ENCODE data around the gene OSBPL5.
"Not testable (repeated sequence)": the region's sequence is repeated elsewhere in the genome, so short reads cannot be mapped to it uniquely, and the experiment has no call there.

Gene OSBPL5

DNA sequence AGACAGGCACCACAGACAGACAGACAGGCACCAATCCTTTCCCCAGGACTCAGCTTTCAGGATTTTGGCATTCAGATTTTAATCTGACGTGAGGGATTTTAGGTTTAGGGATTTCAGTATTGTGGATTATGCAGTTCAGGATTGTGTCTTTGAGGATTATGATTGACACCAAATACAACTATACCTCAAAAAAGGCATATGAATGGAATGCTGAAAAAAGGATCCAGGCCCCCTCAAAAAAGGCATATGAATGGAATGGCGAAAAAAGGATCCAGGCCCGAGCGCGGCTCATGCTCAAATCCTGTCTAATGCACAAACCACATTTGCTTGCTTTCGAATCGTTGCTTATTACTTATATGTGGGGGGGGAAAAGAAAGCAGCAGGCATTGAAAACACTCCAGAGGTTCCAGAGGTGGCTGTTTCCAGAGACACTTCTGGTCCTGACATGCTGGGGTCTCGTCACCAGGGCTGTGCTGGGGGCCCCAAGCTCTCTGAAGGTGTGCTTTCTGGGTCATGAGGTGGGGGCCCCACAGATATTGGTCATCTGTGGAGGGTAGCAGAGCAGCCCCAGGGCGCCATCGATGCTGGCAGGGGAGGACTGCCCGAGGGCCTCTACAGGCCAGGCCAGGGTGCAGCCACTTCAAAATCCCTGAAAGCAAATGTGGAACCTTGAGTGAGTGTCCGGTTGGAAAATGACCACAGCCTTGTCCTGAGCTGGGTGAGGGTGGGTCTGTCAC, 16.8 kb upstream of the OSBPL5 start:
- no peak for DNase-seq

DNA sequence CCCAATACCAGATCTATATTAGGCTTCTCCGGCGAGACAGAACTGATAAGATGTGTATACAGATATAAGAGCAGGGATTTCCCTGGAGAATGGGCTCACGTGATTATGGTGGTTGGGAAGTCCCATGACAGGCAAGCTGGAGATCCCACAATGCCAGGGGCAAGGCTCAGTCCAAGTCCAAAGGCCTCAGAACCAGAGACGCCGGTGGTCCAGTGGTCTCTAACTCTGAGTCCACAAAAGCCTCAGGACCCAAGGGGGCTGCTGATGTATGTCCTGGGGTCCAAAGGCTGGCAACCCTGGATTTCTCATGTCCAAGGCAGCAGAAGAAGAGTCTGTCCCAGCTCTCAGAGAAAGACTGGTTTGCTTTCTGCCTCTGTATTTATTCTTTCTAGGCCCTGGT, 15.8 kb upstream of the OSBPL5 start:
- DNase-seq = no peak

DNA sequence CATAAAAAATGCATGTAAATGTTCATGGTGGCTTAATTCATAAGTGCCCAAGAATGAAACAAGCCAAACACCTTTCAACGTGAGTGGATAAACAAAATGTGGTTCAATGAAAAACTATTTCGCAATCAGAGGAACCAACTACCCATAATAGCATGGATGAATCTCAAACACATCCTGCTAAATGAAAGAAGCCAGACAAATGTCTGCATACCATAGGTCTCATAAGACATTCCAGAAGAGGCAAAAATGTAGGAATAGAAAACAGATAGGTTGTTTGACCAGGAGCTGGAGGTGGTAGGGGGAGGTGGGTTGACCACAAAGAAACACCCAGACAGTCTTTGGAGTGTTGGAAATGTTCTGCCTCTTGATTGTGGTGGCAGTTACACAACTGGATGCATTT, 13.2 kb upstream of the OSBPL5 start:
- peak; percentile 75 for DNase-seq

DNA sequence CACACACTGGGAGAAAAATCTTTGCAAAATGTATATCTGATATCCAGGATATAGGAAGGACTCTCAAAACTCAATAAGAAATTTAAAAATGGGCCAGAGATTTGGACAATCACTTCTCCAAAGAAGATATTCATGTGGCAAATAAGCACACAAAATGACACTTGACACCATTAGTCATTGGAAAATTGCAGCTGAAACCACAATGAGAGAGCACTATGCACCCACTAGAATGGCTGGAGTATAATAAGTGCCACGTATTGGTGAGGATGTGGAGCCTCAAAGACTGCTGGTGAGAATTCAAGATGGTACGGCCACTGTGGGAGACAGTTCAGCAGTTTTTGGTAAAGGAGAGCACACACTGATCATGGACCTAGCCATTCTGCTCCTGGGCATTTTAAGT, 12.8 kb upstream of the OSBPL5 start:
- DNase-seq = peak; percentile 42

DNA sequence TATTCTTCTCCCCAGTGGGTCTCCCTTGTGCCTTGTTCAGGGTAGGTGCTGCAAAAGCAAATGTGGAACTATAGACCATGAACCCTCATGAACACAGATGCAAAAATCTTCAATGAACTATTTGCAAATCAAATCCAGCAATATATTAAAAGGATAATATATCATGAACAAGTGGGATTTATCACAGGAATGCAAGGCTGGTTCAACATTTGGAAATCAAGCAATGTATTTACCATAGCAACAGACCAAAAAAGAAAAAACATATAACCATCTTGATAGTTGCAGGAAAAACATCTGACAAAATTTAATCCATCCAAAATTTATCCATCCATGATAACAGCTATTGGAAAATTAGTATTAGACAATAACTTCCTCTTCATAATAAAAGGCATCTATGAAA, 11.4 kb upstream of the OSBPL5 start:
- DNase-seq = no peak

DNA sequence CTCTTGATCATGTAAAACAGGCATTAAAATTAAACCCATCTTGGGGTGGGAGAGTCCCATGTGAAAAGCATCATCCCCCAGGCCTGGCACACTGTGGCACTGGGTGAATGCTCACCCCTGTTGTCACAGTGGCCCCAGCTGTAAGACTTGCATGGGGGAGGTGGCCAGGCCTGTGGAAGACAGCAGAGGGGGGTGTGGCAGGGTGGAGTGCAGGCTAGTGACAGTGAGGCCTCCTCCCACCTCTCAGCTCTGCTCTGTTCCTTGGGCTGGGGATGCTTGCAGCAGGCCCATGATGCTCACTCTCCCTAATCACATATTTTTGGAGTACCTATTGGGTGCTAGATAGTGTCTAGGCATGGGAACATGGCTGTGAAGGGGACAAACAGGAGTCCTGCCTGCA, 10.1 kb upstream of the OSBPL5 start:
- DNase-seq = no peak

DNA sequence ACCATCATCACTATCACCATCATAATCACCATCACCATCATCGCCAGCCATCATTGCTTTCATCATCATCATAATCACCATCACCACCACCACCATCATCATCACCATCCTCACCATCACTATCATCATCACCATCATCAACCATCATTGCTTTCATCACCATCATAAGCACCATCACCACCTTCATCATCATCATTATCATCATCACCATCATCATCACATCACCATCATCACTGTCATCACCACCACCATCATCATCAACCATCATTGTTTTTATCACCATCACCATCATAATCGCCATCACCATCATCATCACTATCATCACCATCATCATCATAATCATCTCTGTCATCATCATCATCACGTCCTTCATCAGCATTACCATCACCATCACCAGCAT, 9.3 kb upstream of the OSBPL5 start:
- no peak for DNase-seq

DNA sequence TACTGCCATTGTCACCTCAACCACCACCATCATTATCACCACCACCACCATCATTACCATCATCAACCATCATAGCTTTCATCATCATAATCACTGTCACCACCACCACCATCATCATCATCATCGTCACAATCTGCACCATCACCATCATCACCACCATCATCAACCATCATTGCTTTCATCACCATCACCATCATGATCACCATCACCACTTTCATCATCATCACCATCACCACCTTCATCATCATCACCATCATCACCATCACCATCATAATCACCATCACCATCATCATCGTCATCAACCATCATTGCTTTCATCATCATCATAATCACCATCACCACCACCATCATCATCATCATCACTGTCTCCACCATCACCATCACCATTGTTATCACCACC, 8.7 kb upstream of the OSBPL5 start:
- no peak for DNase-seq

DNA sequence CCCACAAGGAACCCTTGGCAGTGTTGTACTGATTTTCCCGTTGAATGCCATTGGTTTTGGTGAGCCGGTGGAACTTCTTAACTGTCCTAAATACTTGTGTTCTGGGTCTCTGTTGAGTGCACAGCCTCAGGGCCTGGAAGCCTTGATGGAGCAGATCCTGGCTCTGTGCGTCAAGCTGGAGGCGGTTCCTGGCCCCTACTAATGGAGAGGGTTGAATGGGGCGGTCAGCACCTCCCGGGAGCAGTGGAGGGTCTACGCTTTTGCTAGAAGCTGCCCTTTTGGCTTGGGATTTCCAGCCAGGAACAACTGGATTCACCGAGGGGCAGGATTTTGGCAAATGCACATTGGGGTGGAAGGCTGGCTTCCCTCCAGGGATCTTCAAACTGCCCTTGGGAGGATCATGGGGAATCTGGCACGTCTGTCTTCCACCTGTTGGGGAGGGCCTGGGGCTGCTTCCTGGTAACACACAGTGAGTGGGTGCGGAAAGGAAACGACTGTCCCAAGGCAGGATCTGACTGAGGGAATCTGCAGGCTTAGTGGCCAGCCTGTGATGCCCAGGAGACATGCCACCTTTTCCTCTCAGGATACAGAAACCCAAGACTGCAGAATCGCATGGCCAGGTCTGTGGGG, 6.9 kb upstream of the OSBPL5 start:
- DNase-seq = no peak

DNA sequence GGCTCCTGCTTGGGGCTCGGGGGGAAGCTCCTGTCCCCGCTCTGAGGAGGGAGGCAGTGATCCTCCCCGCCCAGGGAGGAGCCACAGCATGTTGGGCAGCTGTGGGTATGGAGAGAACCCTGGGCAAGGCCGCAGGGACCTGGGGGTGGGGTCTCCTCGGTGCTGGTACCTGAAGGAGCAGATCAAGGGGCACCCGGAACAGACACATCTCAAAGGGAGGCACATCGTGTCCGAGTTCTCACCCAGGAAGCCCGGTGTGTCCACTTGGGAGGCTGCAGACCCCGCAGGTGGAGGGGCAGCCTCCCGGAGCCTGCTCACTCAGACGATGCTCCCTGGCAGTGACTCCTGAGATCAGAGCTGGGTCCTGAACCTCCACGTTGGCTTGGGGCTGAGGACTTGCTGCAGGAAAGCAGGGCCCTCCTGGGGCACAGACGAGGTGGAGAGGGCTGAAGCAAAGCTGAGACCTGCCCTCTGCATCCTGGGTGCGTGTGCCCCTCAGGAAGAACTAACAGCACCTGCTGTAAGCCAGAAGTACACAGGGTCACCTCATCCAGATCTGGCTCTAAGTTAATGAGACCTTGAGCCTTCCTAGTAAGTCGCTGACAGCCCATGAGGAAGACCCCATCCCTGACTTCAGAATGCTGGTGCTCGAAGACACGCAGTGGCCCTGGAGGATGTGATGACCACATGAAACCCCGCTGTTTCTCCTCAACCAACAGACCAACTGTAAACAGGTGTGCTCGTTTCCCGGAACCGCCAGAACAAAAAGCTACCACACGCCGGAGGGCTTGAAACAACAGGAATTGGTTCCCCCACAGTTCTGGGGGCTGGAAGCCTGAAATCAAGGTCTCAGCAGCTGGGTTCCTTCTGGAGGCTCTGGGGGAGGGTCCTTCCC, 5.9 kb upstream of the OSBPL5 start:
- DNase-seq = no peak

DNA sequence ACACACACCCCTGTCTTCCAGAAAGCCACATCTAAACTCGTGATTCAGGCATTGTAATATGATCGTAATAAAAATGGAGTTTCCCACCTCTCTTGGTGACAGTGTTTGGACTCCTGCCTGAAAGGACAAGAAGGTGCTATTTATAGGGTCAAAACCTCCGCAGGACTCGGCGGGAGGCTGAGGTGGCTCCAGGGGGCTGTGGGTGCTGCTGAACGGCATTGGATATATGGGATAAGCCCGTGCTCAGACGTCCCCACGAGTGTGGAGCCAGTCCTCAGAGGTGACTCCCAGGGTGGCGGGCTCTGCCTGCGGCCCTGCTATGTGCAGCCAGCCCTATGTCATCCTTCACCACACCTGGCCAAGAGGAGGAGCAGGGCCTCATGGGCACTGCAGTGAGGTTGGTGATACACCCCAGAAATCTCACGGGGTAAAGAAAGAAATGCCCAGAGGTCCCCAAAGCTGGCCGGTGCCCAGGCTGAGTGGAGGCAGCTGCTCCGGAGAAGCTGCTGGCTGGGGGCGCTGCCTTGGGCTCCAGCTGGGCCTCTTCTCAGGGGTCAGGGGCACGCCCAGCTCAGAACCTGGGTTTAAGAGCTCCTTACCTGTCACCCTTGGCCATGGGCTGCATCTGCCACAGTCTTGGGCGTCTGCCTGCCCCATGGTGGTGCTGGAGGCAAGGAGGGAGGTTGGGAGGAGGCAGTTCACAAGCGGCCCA, 5.1 kb upstream of the OSBPL5 start:
- peak; percentile 59 for DNase-seq

DNA sequence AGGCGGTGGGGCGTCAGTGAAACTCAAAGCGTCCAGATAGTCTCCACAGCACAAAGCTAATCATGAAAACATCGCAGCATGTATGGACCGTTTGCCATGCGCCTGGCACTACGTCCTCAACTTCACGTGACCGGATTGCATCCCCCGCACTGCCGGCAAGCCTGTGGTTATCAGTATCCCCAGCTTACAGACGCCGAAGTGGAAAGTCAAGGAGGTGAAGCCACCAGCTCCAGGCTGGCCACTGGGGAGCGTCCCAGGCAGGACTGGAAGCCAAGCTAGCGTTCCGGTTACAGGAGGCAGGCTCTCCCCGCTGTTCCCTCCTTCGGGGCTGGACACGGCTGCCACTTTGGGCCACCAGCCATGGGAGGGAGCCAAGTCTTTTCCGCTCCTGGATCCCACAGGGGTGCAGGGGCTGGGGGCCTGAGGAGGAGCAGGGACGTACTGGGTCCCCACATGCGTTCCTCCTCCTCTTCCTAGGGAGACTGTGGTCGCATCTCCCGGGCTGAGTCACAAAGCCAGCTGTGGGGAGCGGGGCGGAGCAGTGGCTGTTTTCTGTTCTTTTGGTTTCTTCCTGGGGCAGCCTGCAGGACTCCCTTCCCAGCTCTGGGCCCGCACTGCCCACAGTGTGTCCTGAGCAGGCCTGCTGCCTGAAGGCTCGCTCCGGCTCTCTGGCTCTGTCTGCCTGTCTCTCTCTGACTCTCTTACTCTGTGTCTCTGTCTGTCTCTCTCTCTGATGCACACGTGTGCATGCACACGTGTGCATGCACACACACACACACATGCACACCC, 4.3 kb upstream of the OSBPL5 start:
- peak; percentile 68 for DNase-seq

DNA sequence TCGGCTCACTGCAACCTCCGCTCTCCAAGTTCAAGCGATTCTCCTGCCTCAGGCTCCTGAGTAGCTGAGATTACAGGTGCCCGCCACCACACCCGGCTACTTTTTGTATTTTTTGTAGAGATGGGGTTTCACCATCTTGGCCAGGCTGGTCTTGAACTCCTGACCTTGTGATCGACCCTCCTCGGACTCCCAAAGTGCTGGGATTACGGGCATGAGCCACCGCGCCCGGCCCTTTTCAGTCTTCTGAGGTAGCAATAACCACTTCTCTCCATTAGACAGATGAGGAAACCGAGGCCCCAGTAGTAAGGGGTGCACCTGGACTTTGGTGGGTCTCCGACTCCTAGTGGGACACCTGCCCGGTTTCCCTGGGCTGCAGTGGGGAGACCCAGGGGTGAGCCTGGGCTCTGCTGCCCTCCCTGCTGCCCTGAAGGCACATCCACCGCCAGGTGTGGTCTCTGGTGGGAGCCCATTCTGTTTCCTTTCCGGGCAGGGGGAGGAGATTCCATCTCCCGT, 3.7 kb upstream of the OSBPL5 start:
- not testable (repeated sequence) for DNase-seq

DNA sequence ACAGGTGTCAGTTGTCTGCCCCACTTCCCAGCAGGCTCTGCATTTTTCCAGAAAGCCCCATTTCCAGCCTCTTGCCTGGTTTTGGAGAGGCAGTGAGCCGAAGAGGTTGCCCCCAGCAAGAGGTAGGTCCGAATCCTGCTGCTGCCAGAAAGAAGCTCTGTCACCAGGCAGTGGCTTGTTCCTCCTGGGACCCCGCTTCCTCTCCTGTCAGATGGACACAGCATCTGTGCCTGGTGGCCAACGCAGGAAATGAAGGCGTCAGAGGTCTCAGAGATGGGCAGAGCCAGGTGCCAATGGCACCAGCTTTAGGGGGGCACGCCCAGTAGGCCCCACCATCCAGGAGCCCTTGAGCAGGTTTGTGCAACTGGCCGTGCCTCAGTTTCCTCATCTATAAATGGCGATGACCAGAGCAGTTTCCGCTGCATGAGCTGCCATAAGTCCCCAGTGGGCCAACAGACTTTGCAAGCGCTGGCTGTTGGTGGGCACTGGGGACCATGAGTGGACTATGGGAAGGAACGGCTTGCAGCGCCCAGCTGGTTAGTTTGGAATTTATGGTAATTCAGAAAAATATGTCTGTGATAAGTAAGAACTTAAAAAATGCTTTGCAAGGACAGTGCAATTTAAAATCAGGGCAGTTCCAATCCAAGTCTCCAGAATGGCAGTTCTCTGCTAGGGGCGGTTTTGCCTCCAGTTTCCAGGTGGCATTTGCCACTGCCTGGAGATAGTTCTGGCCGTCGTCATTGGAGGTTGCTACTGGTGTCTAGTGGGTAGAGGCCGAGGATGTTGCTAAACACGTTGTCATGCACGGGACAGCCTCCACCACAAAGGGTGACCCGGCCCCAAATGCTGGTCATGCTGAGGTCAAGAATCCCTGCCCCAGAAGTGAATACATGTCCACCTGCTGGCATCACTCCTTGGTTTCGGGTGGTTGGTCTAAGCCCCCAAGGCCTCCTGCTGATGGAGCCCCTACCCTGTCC, 2.3 kb upstream of the OSBPL5 start:
- DNase-seq = no peak

DNA sequence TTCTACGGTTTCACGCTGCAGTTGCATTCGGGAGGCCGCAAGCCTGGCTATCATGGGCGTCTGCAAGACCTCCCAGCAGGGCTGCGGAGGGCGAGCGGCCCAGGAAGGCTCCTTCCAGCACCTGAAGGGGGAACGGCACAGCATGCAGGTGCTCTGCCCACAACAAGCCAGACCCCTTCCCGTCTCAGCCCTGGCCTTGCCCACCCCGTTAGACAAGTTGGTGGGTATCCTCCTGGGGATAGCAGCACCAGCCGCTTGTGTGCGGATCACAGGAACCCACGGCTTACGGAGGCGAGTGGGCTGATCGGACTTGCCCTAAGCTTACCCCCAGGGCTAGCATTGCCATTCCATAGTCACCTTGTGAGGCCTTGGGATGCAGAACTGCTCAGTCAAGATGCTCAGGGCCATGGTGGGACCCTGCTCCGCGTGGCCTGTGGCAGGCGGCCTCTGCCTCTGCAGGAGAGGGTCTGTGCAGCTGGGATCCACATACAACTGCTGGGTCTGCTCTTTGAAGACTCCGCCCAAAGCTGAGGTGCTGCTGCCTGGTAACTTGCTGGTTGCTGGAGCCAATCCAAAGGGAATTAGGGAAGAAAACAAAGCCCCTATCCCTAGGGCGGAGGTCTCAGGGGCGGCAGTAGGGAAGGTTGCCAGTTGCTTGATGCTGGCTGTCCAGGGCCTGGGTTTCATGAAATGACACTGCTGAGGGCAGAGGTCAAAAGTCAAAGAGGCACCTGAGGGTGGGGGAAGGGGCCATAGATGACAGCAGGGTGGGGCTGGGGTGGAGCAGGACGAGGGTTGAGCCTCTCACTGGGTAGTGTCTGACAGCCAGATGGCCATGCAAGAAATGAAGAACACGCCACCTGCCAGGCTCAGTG, 1.4 kb upstream of the OSBPL5 start:
- DNase-seq = no peak

DNA sequence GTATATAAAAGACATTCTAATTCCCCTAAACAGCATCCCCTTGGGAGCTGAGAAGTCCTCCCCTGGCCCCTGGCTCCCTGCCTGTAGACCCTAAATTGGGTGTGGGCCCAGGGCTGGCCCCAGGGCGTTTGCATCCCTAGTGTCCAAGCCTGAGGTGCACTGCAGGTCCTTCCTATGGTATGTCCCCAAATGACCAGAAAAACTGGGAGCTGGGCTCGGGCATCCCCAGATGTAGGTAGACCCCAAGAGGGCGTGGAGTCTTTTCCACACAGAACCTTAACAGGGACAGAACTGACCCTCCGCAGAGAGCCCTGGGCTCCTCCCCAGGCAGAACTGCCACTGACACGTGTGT, 782 bp upstream of the OSBPL5 start:
- DNase-seq = no peak

DNA sequence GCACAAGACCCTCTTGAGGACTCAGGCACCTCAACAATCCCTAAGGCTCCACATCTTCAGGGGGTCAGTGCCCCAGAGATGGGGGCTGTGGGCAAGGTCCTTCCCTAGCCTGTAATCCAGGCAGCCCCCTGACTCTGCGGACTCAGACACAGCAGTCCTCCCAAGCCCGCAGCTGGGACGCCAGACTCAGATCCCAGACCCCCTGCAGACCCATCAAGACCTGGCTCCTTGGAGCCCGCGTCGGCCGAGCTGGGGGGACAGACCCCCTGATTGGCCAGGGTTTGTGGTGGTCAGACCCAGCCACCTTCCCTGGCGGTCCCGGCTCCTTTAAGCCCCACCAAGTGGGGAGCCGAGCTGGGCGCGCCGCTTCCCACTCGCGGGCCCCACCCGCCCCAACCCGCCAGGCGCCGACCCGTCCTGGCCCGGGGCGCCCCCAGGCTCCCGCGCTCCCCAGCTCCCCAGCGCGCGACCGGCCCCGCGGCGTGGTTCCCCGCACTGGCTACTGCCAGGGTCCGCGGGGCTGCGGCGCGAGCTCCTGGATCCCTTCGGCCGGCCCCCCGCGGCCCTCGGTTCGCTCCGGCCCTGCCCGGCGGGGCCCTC, 458 bp downstream of the OSBPL5 start:
- no peak for DNase-seq

DNA sequence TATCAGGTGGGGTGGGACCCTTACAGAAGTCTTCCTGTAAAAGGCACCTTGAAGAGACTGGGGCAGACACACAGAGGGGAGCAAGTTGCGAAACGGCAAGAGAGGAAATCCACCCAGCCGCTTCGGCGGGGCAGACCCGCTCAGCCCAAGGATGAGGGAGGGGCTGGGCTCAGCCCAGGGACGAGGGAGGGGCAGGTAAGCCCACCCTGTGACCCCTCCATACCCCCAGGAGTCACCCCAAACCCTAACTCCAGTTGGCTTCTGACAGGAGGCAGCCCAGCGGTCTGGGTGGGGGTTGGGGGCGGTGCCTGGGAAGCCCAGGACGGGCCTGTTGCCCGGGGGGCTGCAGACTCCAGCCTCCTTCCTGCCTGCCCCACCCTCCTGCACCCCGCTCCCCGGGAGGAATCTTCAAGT, 965 bp downstream of the OSBPL5 start:
- DNase-seq = no peak

DNA sequence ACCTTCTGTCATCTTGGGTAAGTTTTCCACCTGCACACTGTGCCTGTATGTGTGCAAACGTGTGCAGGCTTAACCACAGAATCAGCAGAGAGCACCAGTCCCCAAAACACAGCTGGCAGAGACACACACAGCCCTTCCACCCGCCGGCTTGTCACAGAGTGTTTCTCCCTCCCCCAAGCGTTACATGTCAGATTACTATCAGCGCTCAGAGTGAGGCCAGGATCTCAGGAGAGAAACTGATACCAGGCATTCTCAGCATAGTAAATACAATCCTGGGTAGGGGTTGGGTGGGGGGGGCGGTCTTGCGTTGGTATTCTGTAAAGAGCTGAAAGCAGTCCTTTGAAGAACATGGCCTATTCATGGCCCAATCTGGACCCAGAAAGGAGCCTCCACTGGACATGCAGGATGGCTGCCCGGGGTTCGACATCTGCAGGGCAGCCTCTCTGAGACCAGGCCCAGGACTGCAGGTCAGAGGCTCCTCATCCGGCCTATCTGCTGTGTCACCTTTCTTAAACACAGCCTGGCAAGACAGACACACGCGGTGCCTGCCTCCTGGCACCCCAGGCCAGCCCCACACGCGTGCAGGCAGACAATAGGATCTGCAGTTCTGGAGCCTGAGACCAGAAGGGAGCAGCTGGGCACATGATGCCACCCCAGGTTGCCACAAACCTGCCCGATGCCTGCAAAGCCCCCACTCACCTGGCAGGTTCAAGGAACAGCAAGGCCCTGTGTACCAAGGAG, 1.7 kb downstream of the OSBPL5 start:
- DNase-seq = no peak
